PC-3 (cell line): ENCODE data around the gene FEV. TPM values are rescaled to one million over a fixed set of nuclear protein-coding genes. Genes with fewer than 3 reads are reported as not detected.

Experiments
- ATAC-seq: fragments of 200-7000 bp; cut with Tn5 transposase; 2 replicates; pipeline ENCODE4 v1.9.1; 2020; ENCODE audit warnings: mild to moderate bottlenecking, moderate library complexity
- BruUV-seq: library from RNA; stranded (reverse); fragments of 400-500 nt; replicated peaks from 2 replicates; lab custom pipeline; 2021; lab: Mats Ljungman, UMichigan
- CTCF ChIA-PET: fragments of 300-600 bp; sonication (Branson Sonifier 250); formaldehyde crosslinking; loops from one replicate; lab custom pipeline; 2022; ENCODE audit warnings: antibody characterized with exemption; lab: Charles Lee
- POLR2A ChIA-PET: fragments of 300-600 bp; sonication (Branson Sonifier 250); formaldehyde crosslinking; loops from one replicate; lab custom pipeline; 2022; ENCODE audit warnings: antibody characterized with exemption; ENCODE audit not compliant: unreplicated experiment; lab: Charles Lee
- DNase-seq: peaks from one replicate; pipeline ENCODE4 v3.0.0-alpha.2; 2015
- H2AFZ ChIP-seq: fragments of 300-600 bp; sonication (generic); 2 replicates; pipeline ENCODE4 v1.6.0; 2016; ENCODE audit warnings: antibody characterized with exemption, low read length
- H3F3A ChIP-seq: fragments of 300-600 bp; sonication (generic); one replicate; pipeline ENCODE4 v1.6.0; 2017; ENCODE audit warnings: antibody characterized with exemption, low read length, control low read depth, mild to moderate bottlenecking; ENCODE audit not compliant: unreplicated experiment
- H3K27ac ChIP-seq: fragments of 300-600 bp; sonication (generic); 2 replicates; pipeline ENCODE4 v1.5.1; 2016; ENCODE audit warnings: mild to moderate bottlenecking, low read length
- H3K27me3 ChIP-seq: fragments of 300-600 bp; sonication (generic); 2 replicates; pipeline ENCODE4 v1.6.1; 2016; ENCODE audit warnings: low read length, mixed read lengths
- H3K36me3 ChIP-seq: fragments of 300-600 bp; sonication (generic); 2 replicates; pipeline ENCODE4 v1.6.1; 2016; ENCODE audit warnings: low read depth, mixed run types, low read length, mixed read lengths
- H3K4me1 ChIP-seq: fragments of 300-600 bp; sonication (generic); 2 replicates; pipeline ENCODE4 v1.5.1; 2016; ENCODE audit warnings: low read length; ENCODE audit not compliant: insufficient read depth
- H3K4me2 ChIP-seq: fragments of 300-600 bp; sonication (generic); 2 replicates; pipeline ENCODE4 v1.6.0; 2016; ENCODE audit warnings: low read length
- H3K4me3 ChIP-seq: fragments of 300-600 bp; sonication (generic); 2 replicates; pipeline ENCODE4 v1.5.1; 2016; ENCODE audit warnings: mild to moderate bottlenecking, low read length, mixed read lengths
- H3K79me2 ChIP-seq: fragments of 300-600 bp; sonication (generic); 2 replicates; pipeline ENCODE4 v1.6.1; 2017; ENCODE audit warnings: low read length, mixed read lengths
- H3K9ac ChIP-seq: fragments of 300-600 bp; sonication (generic); 2 replicates; pipeline ENCODE4 v1.6.0; 2016; ENCODE audit warnings: mild to moderate bottlenecking, low read length
- H3K9me2 ChIP-seq: fragments of 300-600 bp; sonication (generic); replicated peaks from 2 replicates; pipeline ENCODE4 v1.6.1; 2016; ENCODE audit warnings: mixed run types, low read length, mixed read lengths
- H3K9me3 ChIP-seq: fragments of 300-600 bp; sonication (generic); 2 replicates; pipeline ENCODE4 v1.6.1; 2016; ENCODE audit warnings: low read length, mixed read lengths
- H4K20me1 ChIP-seq: fragments of 300-600 bp; sonication (generic); 2 replicates; pipeline ENCODE4 v1.6.1; 2016; ENCODE audit warnings: low read length, mixed read lengths
- CTCF ChIP-seq: fragments of 300-600 bp; sonication (generic); conservative IDR thresholded peaks from 2 replicates; pipeline ENCODE4 v1.5.1; 2017; ENCODE audit warnings: antibody characterized with exemption, low read depth, mild to moderate bottlenecking, low read length
- EZH2 ChIP-seq: fragments of 300-600 bp; sonication (generic); IDR thresholded peaks from one replicate; pipeline ENCODE4 v1.6.1; 2017; ENCODE audit warnings: antibody characterized with exemption, mild to moderate bottlenecking, low read length; ENCODE audit not compliant: unreplicated experiment
- EZH2phosphoT487 ChIP-seq: fragments of 300-600 bp; sonication (generic); IDR thresholded peaks from 2 replicates; pipeline ENCODE4 v1.6.1; 2018; ENCODE audit warnings: mild to moderate bottlenecking, antibody characterized with exemption, low read length, borderline replicate concordance
- intact Hi-C: fragments of 100-400 bp; cut with micrococcal nuclease; formaldehyde crosslinking; loops from 2 replicates; pipeline ENCODE4 v1.9.0; 2023
- total RNA-seq: library from RNA; depleted of rRNA; stranded (reverse); fragments of >200 nt; gene quantifications from 2 replicates; pipeline ENCODE4 v1.2.3, GENCODE V29; 2014

The FEV gene
- total RNA-seq, 1 experiment from 2014 or later: 0.07 TPM

DNA sequence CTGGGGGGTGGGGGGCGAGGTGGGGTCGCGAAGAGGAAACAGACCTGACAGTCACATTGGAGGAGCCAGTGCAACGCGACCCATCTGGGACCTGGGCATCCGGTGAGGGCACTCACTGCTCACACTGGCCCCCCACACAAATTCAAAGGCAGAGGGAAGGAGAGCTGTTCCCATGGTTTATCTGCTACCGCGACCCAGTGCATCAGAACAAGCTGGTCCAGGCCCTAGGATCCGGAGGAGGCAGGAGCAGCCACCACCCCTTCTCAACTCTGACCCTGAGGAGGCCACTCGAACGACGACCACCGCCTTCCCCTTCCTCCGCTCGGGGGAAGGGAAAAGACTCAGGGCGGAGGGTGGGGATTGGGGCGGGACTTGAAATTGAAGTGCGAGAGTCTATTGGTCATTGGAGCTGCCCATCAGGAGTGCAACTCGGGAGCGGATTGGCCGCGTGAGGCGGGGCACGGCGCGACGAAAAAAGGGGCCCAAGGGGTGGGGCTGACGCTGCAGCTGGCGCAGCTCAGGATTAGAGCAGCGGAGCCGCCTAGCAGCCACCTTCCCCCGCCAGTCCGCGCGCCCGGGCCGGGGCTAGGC is 25.7 kb downstream of the FEV start, which contains the start of gene CDK5R2:
Gene CDK5R2 (plus strand): TSS at position 526 of the 591 bp plus-strand sequence. CDS start 155 bp downstream, outside the sequence.
- peaks cover 19% of the 10 kb centered on the region for H3K27me3 ChIP-seq
- ChIA-PET POLR2A (no interaction called here), CTCF (interaction anchor here (0.7 kb wide), 1 partner anchor 56 kb away, joined by 3 read pairs; no protein-coding TSS in a partner anchor)
- H2AFZ ChIP-seq: peak within 1 kb of the TSS; percentile 83
- H3K9me3 ChIP-seq: no peaks in the 10 kb centered on the region
- DNase-seq (peak; percentile 92), ATAC-seq (peak; percentile 93)
- BruUV-seq: no TSS peak
- H3F3A ChIP-seq: no peaks in the 10 kb centered on the region
- H3K36me3 ChIP-seq: no peaks in the 10 kb centered on the region
- H3K27ac ChIP-seq: no peak within 1 kb of the TSS
- no peak within 1 kb of the TSS for H3K9ac ChIP-seq
- TF ChIP-seq CTCF: no peak
- TF ChIP-seq EZH2: no peak
- no peak for TF ChIP-seq EZH2phosphoT487
- H3K79me2 ChIP-seq: no peaks in the 10 kb centered on the region
- no peaks in the 10 kb centered on the region for H3K9me2 ChIP-seq
- intact Hi-C loops: no loop called here
- peak within 1 kb of the TSS; percentile 65 for H3K4me3 ChIP-seq
- peaks cover 29% of the 10 kb centered on the region for H3K4me1 ChIP-seq
- no peaks in the 10 kb centered on the region for H4K20me1 ChIP-seq
- peak within 1 kb of the TSS; percentile 92 for H3K4me2 ChIP-seq

GRCh38 chr2:218958276-218958675 is 26.7 kb downstream of the FEV start:
- ATAC-seq (no peak), DNase-seq (no peak)
- H3K4me1 ChIP-seq: peaks cover 20% of the 10 kb centered on the region
- H3K27me3 ChIP-seq: peaks cover 19% of the 10 kb centered on the region
- CTCF ChIA-PET: no interaction called here
- no peaks in the 10 kb centered on the region for H3K79me2 ChIP-seq
- H3K9me3 ChIP-seq: no peaks in the 10 kb centered on the region
- H3K9me2 ChIP-seq: no peaks in the 10 kb centered on the region
- H3K4me2 ChIP-seq: no peak overlapping the region
- no TSS peak for BruUV-seq
- no peak for TF ChIP-seq EZH2phosphoT487
- no peak for TF ChIP-seq CTCF
- no peak for TF ChIP-seq EZH2
- POLR2A ChIA-PET: no interaction called here
- intact Hi-C loops: no loop called here
- no peak overlapping the region for H3K27ac ChIP-seq
- no peaks in the 10 kb centered on the region for H3K36me3 ChIP-seq
- no peak overlapping the region for H3K9ac ChIP-seq
- H3F3A ChIP-seq: no peaks in the 10 kb centered on the region
- no peak overlapping the region for H2AFZ ChIP-seq
- no peak overlapping the region for H3K4me3 ChIP-seq
- H4K20me1 ChIP-seq: no peaks in the 10 kb centered on the region

- intact Hi-C loops: no loop called here
- no TSS peak for BruUV-seq
Observed at GRCh38 chr2:218957671-218958070, 27.3 kb downstream of the FEV start.

More at GRCh38 chr2:218957671-218958070, 27.3 kb downstream of the FEV start:
- Histone ChIP-seq H4K20me1 (no peaks in the 10 kb centered on the region), H3K4me3 (no peak overlapping the region), H3K36me3 (no peaks in the 10 kb centered on the region), H3K79me2 (no peaks in the 10 kb centered on the region), H3K27ac (no peak overlapping the region), H3K9ac (no peak overlapping the region), H3K9me3 (no peaks in the 10 kb centered on the region), H3K4me1 (peaks cover 16% of the 10 kb centered on the region; the same call in 1 of the 2 replicates), H2AFZ (no peak overlapping the region), H3K4me2 (no peak overlapping the region), H3F3A (no peaks in the 10 kb centered on the region), H3K27me3 (peaks cover 19% of the 10 kb centered on the region), H3K9me2 (no peaks in the 10 kb centered on the region)
- ATAC-seq (no peak), DNase-seq (no peak)
- POLR2A ChIA-PET: no interaction called here
- TF ChIP-seq EZH2 (no peak), CTCF (no peak), EZH2phosphoT487 (no peak)
- CTCF ChIA-PET: no interaction called here
